Sigmoid colon (tissue), 7 donors: ENCODE results near the gene PATL2. TPM values are rescaled to one million over a fixed set of nuclear protein-coding genes. Genes with fewer than 3 reads are reported as not detected.

Source experiments
- DNase-seq: peaks from one replicate; pipeline ENCODE4 v3.0.0-alpha.2; 2019
- H3K27ac ChIP-seq, 4 donors: fragments of 200-600 bp; sonication (generic); one replicate each; pipeline ENCODE4 v1.5.1; 2016 to 2019; ENCODE audit warnings: mild to moderate bottlenecking in 1 of 4
- H3K27me3 ChIP-seq, 3 donors: fragments of 200-600 bp; sonication (generic); one replicate each; pipeline ENCODE4 v1.5.1; 2019; ENCODE audit warnings: mild to moderate bottlenecking in 1 of 3
- H3K36me3 ChIP-seq, 4 donors: fragments of 200-600 bp; sonication (generic); one replicate each; pipeline ENCODE4 v1.5.1; 2016 to 2019
- H3K4me1 ChIP-seq, 4 donors: fragments of 200-600 bp; sonication (generic); one replicate each; pipeline ENCODE4 v1.5.1; 2017 to 2019
- H3K4me3 ChIP-seq, 4 donors: fragments of 200-600 bp; sonication (generic); one replicate each; pipeline ENCODE4 v1.5.1; 2017 to 2019; ENCODE audit warnings: mild to moderate bottlenecking in 2 of 4, moderate library complexity in 1 of 4
- H3K9me3 ChIP-seq, 4 donors: fragments of 200-600 bp in 3 of 4; sonication (generic) in 3 of 4; one replicate each; pipeline versions ENCODE4 v1.5.1 to v1.6.1; 2013 to 2019
- CTCF ChIP-seq, 4 experiments: fragments of 450-650 bp in 3 of 4; fragments of 200-600 bp in 1 of 4; IDR thresholded peaks; one replicate each; pipeline ENCODE4 v1.5.1; 2016 to 2019; ENCODE audit warnings: antibody characterized with exemption in 4 of 4, mild to moderate bottlenecking in 3 of 4, moderate library complexity in 2 of 4
- EP300 ChIP-seq, 4 donors: sonication (generic); formaldehyde crosslinking; IDR thresholded peaks; one replicate each; pipeline ENCODE4 v1.6.1; 2017; ENCODE audit warnings: antibody characterized with exemption in 4 of 4
- POLR2A ChIP-seq, 2 donors: fragments of 450-650 bp; IDR thresholded peaks; one replicate each; pipeline ENCODE4 v1.6.1; 2016; ENCODE audit warnings: antibody characterized with exemption in 2 of 2, mild to moderate bottlenecking in 2 of 2, moderate library complexity in 2 of 2
- POLR2AphosphoS5 ChIP-seq, 4 donors: sonication (generic); formaldehyde crosslinking; IDR thresholded peaks; one replicate each; pipeline ENCODE4 v1.6.1; 2017; ENCODE audit warnings: antibody characterized with exemption in 4 of 4
- WGBS, 2 donors: extraction: QIAGEN DNeasy Blood & Tissue Kit; methylation state at CpG; one replicate each; pipeline ENCODE4 v1.1.7; 2013; 5-methylcytosine and 5-hydroxymethylcytosine counted together
- intact Hi-C: fragments of 100-400 bp; cut with DNase I; formaldehyde crosslinking; loops from one replicate; pipeline ENCODE4 v1.15.1; 2023
- polyA plus RNA-seq, 3 donors: library from polyadenylated mRNA; stranded (reverse); fragments of 200-250 nt; gene quantifications; one replicate each; pipeline ENCODE4 v1.2.3, GENCODE V29; 2013
- total RNA-seq, 4 donors: library from RNA; depleted of rRNA; stranded (reverse); fragments of >200 nt; gene quantifications; one replicate each; pipeline ENCODE4 v1.1.0, GENCODE V29; 2016
- donor health status: healthy with polysubstance abuse.
- donor health status: Bipolar disorder and iron deficiency.
- donor health status: healthy.

The PATL2 gene
- total and polyA plus RNA-seq, 7 donors = 0.41 to 8.1 (median 0.91) TPM; not detected in 1

GRCh38 chr15:44718180-44718926, 7.2 kb upstream of the PATL2 start:
- H3K4me3 ChIP-seq = no peak overlapping the region
- 61 to 64% methylated on average over 4 of the region's 4 CpGs for WGBS, 2 donors
- peaks cover 15 to 46% (median 40%) of the 10 kb centered on the region in 4 donors for H3K36me3 ChIP-seq
- intact Hi-C loops = loop anchor here (10.0 kb wide), 1 partner anchor 466 kb away; the partner anchor contains the start of gene SHF
- DNase-seq = no peak
- H3K27ac ChIP-seq = peak overlapping the region in 2 of 4 donors; percentile 3 to 46
- H3K27me3 ChIP-seq = no peaks in the 10 kb centered on the region
- no peaks in the 10 kb centered on the region for H3K9me3 ChIP-seq
- peaks cover 0 to 28% (median 19%) of the 10 kb centered on the region in 4 donors for H3K4me1 ChIP-seq
- no peak for TF ChIP-seq POLR2A (IDR thresholded peaks at IDR 0.05)
- TF ChIP-seq CTCF (IDR thresholded peaks at IDR 0.05) = no peak
- no peak for TF ChIP-seq EP300 (IDR thresholded peaks at IDR 0.05)
- no peak for TF ChIP-seq POLR2AphosphoS5 (IDR thresholded peaks at IDR 0.05)

GRCh38 chr15:44716983-44717602, 6.0 kb upstream of the PATL2 start:
- TF ChIP-seq POLR2A (IDR thresholded peaks at IDR 0.05) = no peak
- no peak for TF ChIP-seq CTCF (IDR thresholded peaks at IDR 0.05)
- no peak for TF ChIP-seq EP300 (IDR thresholded peaks at IDR 0.05)
- no peak for TF ChIP-seq POLR2AphosphoS5 (IDR thresholded peaks at IDR 0.05)
- H3K9me3 ChIP-seq = no peaks in the 10 kb centered on the region
- H3K4me3 ChIP-seq = no peak overlapping the region
- H3K36me3 ChIP-seq = peaks cover 15 to 46% (median 40%) of the 10 kb centered on the region in 4 donors
- intact Hi-C loops = loop anchor here (10.0 kb wide), 1 partner anchor 468 kb away; the partner anchor contains the start of gene SHF
- no peak overlapping the region for H3K27ac ChIP-seq
- DNase-seq = no peak
- WGBS, 2 donors = 71 to 91% methylated on average over 2 of the region's 2 CpGs
- peaks cover 0 to 34% (median 24%) of the 10 kb centered on the region in 4 donors for H3K4me1 ChIP-seq
- H3K27me3 ChIP-seq = no peaks in the 10 kb centered on the region

- TF ChIP-seq POLR2A (IDR thresholded peaks at IDR 0.05) (no peak), EP300 (IDR thresholded peaks at IDR 0.05) (no peak), CTCF (IDR thresholded peaks at IDR 0.05) (no peak), POLR2AphosphoS5 (IDR thresholded peaks at IDR 0.05) (no peak)
- intact Hi-C loops = loop anchor here (10.0 kb wide), 1 partner anchor 469 kb away; the partner anchor contains the start of gene SHF
- H3K9me3 ChIP-seq = no peaks in the 10 kb centered on the region
- H3K4me1 ChIP-seq = peaks cover 0 to 34% (median 24%) of the 10 kb centered on the region in 4 donors
- no peaks in the 10 kb centered on the region for H3K27me3 ChIP-seq
- 68 to 82% methylated on average over 2 of the region's 2 CpGs for WGBS, 2 donors
- no peak for DNase-seq
- peaks cover 15 to 46% (median 40%) of the 10 kb centered on the region in 4 donors for H3K36me3 ChIP-seq
- peak overlapping the region in 2 of 4 donors; percentile 7 to 96 for H3K27ac ChIP-seq
- H3K4me3 ChIP-seq = no peak overlapping the region
These were observed 4.7 kb upstream of the PATL2 start for GRCh38 chr15:44715797-44716334.

GRCh38 chr15:44715142-44715796, 4.1 kb upstream of the PATL2 start:
- Histone ChIP-seq H3K4me1 (peaks cover 0 to 37% (median 24%) of the 10 kb centered on the region in 4 donors), H3K27ac (peak overlapping the region in 2 of 4 donors; percentile 96 to 99), H3K36me3 (peaks cover 15 to 46% (median 40%) of the 10 kb centered on the region in 4 donors), H3K9me3 (no peaks in the 10 kb centered on the region), H3K4me3 (no peak overlapping the region), H3K27me3 (no peaks in the 10 kb centered on the region)
- intact Hi-C loops = loop anchor here (10.0 kb wide), 1 partner anchor 470 kb away; the partner anchor contains the start of gene SHF
- WGBS, 2 donors = 57 to 76% methylated on average over 6 of the region's 6 CpGs
- TF ChIP-seq POLR2A (IDR thresholded peaks at IDR 0.05) (no peak), CTCF (IDR thresholded peaks at IDR 0.05) (no peak), EP300 (IDR thresholded peaks at IDR 0.05) (no peak), POLR2AphosphoS5 (IDR thresholded peaks at IDR 0.05) (no peak)
- DNase-seq = no peak
